HG03135 (cell line): ENCODE measurements around the gene ENAH.

Experiments used
- ATAC-seq: cut with Tn5 transposase; IDR thresholded peaks from one replicate; pipeline ENCODE4 v1.9.1; 2021; ENCODE audit warnings: mild to moderate bottlenecking, moderate library complexity; ENCODE audit not compliant: unreplicated experiment

Gene ENAH

GRCh38 chr1:225461533-225462428 is 191.1 kb downstream of the ENAH start:
- no peak for ATAC-seq

- no peak for ATAC-seq
Measured at GRCh38 chr1:225460737-225461532, 192.0 kb downstream of the ENAH start.

GRCh38 chr1:225460021-225460736 is 192.7 kb downstream of the ENAH start:
- no peak for ATAC-seq

GRCh38 chr1:225458222-225458631 is 194.7 kb downstream of the ENAH start:
- no peak for ATAC-seq

- no peak for ATAC-seq
Measured at GRCh38 chr1:225454733-225455132, 198.2 kb downstream of the ENAH start.

- ATAC-seq: no peak
Measured at GRCh38 chr1:225453797-225454648, 198.9 kb downstream of the ENAH start.

- no peak for ATAC-seq
Measured at GRCh38 chr1:225451840-225452515, 200.9 kb downstream of the ENAH start.

- no peak for ATAC-seq
Measured at GRCh38 chr1:225451340-225451739, 201.6 kb downstream of the ENAH start.

- ATAC-seq: no peak
Measured at GRCh38 chr1:225450491-225451191, 202.3 kb downstream of the ENAH start.

GRCh38 chr1:225449774-225450173 is 203.1 kb downstream of the ENAH start:
- ATAC-seq: no peak

GRCh38 chr1:225449261-225449660 is 203.7 kb downstream of the ENAH start:
- no peak for ATAC-seq

GRCh38 chr1:225448146-225448805 is 204.6 kb downstream of the ENAH start:
- ATAC-seq: no peak

- ATAC-seq: no peak
Measured at GRCh38 chr1:225447650-225448089, 205.3 kb downstream of the ENAH start.

- no peak for ATAC-seq
Measured at GRCh38 chr1:225446981-225447615, 205.8 kb downstream of the ENAH start.

- ATAC-seq: no peak
Measured at GRCh38 chr1:225446595-225446960, 206.3 kb downstream of the ENAH start.

- ATAC-seq: no peak
Measured at GRCh38 chr1:225445639-225446594, 207.0 kb downstream of the ENAH start.

GRCh38 chr1:225442123-225442505 is 210.8 kb downstream of the ENAH start:
- no peak for ATAC-seq
